Gastroesophageal sphincter (tissue), 4 donors: ENCODE data around the gene PRKAG2. TPM values are rescaled to one million over a fixed set of nuclear protein-coding genes. Genes with fewer than 3 reads are reported as not detected.

Experiments used
- ATAC-seq: fragments of 150-250 bp; one replicate; pipeline ENCODE4 v1.9.1; 2016; ENCODE audit warnings: mild to moderate bottlenecking, moderate library complexity
- H3K27ac ChIP-seq, 4 donors: fragments of 200-600 bp; sonication (generic) in 3 of 4; 1 replicate in 3 of 4; 2 replicates in 1 of 4; pipeline ENCODE4 v1.5.1; 2016 to 2019
- H3K27me3 ChIP-seq: fragments of 200-600 bp; sonication (generic); one replicate; pipeline ENCODE4 v1.5.1; 2019
- H3K36me3 ChIP-seq, 2 donors: fragments of 200-600 bp; sonication (generic); one replicate each; pipeline ENCODE4 v1.5.1; 2019; ENCODE audit warnings: control low read depth in 1 of 2
- H3K4me1 ChIP-seq, 3 donors: fragments of 200-600 bp; sonication (generic); 1 replicate in 2 of 3; 2 replicates in 1 of 3; pipeline ENCODE4 v1.5.1; 2016 to 2019; ENCODE audit warnings: control low read depth in 2 of 3
- H3K4me3 ChIP-seq, 2 donors: fragments of 200-600 bp; sonication (generic); one replicate each; pipeline ENCODE4 v1.5.1; 2019; ENCODE audit warnings: mild to moderate bottlenecking in 1 of 2, moderate library complexity in 1 of 2
- H3K9me3 ChIP-seq, 3 donors: fragments of 200-600 bp; sonication (generic); one replicate each; pipeline ENCODE4 v1.5.1; 2017 to 2019; ENCODE audit warnings: control low read depth in 2 of 3
- EP300 ChIP-seq: sonication (generic); formaldehyde crosslinking; IDR thresholded peaks from one replicate; pipeline ENCODE4 v1.6.1; 2017; ENCODE audit warnings: antibody characterized with exemption, mild to moderate bottlenecking
- POLR2A ChIP-seq, 2 donors: fragments of 450-650 bp; IDR thresholded peaks; one replicate each; pipeline ENCODE4 v1.6.1; 2017; ENCODE audit warnings: antibody characterized with exemption in 2 of 2, mild to moderate bottlenecking in 2 of 2, moderate library complexity in 1 of 2
- POLR2AphosphoS5 ChIP-seq: sonication (generic); formaldehyde crosslinking; IDR thresholded peaks from one replicate; pipeline ENCODE4 v1.6.1; 2017; ENCODE audit warnings: antibody characterized with exemption
- WGBS, 2 donors: methylation state at CpG; one replicate each; pipeline ENCODE4 v1.1.5; 2018; ENCODE audit warnings: low coverage in 1 of 2; 5-methylcytosine and 5-hydroxymethylcytosine counted together
- total RNA-seq, 4 donors: library from RNA; depleted of rRNA; stranded (reverse); fragments of >200 nt; gene quantifications; one replicate each; pipeline ENCODE4 v1.1.0, GENCODE V29; 2016
- TF ChIP-seq, protein P1 (sequence below), 4 experiments: fragments of 200-600 bp in 2 of 4; fragments of 450-650 bp in 2 of 4; sonication (generic) in 1 of 4; IDR thresholded peaks; one replicate each; pipeline ENCODE4 v1.5.1; 2017 to 2019; ENCODE audit warnings: antibody characterized with exemption in 4 of 4, mild to moderate bottlenecking in 2 of 4, moderate library complexity in 2 of 4

PRKAG2 gene
- total RNA-seq, 4 donors from 2014 or later: 48.9 to 89.0 (median 75.7) TPM

GRCh38 chr7:151871189-151871735 is 5.7 kb downstream of the PRKAG2 start:
- H3K27ac ChIP-seq: no peak overlapping the region
- no peak for TF ChIP-seq POLR2AphosphoS5
- no peak for TF ChIP-seq POLR2A (IDR thresholded peaks at IDR 0.05)
- TF ChIP-seq EP300: no peak
- TF ChIP-seq, protein P1, sequence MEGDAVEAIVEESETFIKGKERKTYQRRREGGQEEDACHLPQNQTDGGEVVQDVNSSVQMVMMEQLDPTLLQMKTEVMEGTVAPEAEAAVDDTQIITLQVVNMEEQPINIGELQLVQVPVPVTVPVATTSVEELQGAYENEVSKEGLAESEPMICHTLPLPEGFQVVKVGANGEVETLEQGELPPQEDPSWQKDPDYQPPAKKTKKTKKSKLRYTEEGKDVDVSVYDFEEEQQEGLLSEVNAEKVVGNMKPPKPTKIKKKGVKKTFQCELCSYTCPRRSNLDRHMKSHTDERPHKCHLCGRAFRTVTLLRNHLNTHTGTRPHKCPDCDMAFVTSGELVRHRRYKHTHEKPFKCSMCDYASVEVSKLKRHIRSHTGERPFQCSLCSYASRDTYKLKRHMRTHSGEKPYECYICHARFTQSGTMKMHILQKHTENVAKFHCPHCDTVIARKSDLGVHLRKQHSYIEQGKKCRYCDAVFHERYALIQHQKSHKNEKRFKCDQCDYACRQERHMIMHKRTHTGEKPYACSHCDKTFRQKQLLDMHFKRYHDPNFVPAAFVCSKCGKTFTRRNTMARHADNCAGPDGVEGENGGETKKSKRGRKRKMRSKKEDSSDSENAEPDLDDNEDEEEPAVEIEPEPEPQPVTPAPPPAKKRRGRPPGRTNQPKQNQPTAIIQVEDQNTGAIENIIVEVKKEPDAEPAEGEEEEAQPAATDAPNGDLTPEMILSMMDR (IDR thresholded peaks at IDR 0.05): no peak

DNA sequence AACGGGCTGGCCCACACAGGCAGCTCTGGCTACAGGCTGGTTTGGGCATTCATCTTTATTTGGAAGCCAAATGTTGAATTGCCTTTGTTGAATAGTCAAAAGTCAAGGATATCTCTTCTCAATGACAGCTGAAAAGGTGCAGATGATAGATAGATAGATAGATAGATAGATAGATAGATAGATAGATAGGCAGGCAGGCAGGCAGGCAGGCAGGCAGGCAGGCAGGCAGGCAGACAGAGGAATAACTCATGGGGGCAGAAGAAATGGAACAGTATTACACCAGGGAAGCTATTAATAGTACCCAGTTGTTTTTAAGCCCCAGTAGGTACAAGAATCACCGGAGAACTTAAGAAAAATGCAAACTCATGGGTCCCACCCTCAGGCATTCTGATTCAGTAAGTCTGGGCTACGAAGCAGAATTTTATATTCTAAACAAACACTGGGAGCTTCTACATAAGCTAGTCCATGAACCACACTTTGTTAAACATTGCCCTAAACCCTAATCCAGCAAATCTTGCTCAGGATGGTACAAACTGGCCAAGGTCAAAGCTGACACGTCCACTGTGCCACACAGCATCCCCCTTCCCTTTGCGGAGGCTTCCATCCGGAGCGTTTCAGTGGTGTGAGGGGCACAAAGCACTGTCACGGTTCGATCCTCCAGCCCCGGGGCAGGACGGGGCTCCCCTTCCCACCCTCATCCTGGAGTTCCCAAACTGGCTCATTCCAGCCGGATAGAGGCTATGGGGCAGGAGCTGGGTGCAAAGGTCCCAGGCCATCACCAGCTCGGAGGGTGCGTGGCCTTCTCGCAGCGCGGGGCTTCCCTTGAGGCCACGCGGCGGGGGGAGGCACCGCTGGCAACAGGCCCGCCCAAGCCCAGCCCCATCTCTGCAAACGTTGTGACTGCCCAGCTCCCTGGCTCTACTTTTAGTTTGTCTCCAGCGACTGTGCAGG is 6.7 kb downstream of the PRKAG2 start:
- 79 to 91% methylated on average over 3 to 9 of the region's 24 CpGs for WGBS, 2 donors
- TF ChIP-seq EP300: no peak
- TF ChIP-seq POLR2AphosphoS5: no peak
- TF ChIP-seq, protein P1 (IDR thresholded peaks at IDR 0.05): no peak
- TF ChIP-seq POLR2A (IDR thresholded peaks at IDR 0.05): no peak
- Histone ChIP-seq H3K36me3 (no peaks in the 10 kb centered on the region), H3K27me3 (no peaks in the 10 kb centered on the region), H3K4me3 (no peak overlapping the region), H3K27ac (peak overlapping the region in 3 of 4 donors; percentile 8 to 71 (median 69)), H3K9me3 (no peaks in the 10 kb centered on the region), H3K4me1 (peaks cover 0 to 46% (median 9%) of the 10 kb centered on the region in 3 donors)
- no peak for ATAC-seq

More at GRCh38 chr7:151871189-151871735, 5.7 kb downstream of the PRKAG2 start:
- WGBS, 2 donors: 93 to 100% methylated on average over 3 to 9 of the region's 13 CpGs
- H3K4me3 ChIP-seq: no peak overlapping the region
- no peaks in the 10 kb centered on the region for H3K27me3 ChIP-seq
- H3K4me1 ChIP-seq: peaks cover 0 to 51% (median 9%) of the 10 kb centered on the region in 3 donors
- ATAC-seq: no peak
- no peaks in the 10 kb centered on the region for H3K9me3 ChIP-seq
- no peaks in the 10 kb centered on the region for H3K36me3 ChIP-seq

GRCh38 chr7:151869455-151869854 is 7.5 kb downstream of the PRKAG2 start:
- no peak for TF ChIP-seq POLR2A (IDR thresholded peaks at IDR 0.05)
- TF ChIP-seq EP300: no peak
- TF ChIP-seq, protein P1 (IDR thresholded peaks at IDR 0.05): no peak
- Histone ChIP-seq H3K36me3 (no peaks in the 10 kb centered on the region), H3K9me3 (no peaks in the 10 kb centered on the region), H3K27me3 (no peaks in the 10 kb centered on the region), H3K4me1 (peaks cover 0 to 38% (median 9%) of the 10 kb centered on the region in 3 donors), H3K27ac (peak overlapping the region in 3 of 4 donors; percentile 8 to 71 (median 69)), H3K4me3 (no peak overlapping the region)
- no peak for ATAC-seq
- 73% methylated on average over 2 of the region's 13 CpGs; no CpG with 5 or more reads in 1 of the 2 donors for WGBS, 2 donors

DNA sequence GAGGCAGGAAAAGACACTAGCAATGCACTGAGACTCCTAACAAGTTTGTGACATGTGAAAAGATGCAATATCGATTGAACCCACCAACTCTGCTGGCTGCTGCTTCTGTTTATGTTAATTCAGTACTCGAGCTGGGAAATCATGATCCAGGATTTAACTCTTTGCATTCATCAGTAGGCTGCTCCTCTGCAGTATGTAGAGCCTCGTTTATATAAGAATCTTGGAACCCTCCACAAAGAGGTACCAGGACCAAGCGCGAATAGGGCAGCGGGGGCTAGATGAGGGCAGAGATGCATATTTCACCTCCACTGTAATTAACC is 7.8 kb downstream of the PRKAG2 start:
- Histone ChIP-seq H3K4me3 (no peak overlapping the region), H3K4me1 (peaks cover 0 to 37% (median 9%) of the 10 kb centered on the region in 3 donors), H3K36me3 (no peaks in the 10 kb centered on the region), H3K27ac (peak overlapping the region in 3 of 4 donors; percentile 69 to 71 (median 69)), H3K9me3 (no peaks in the 10 kb centered on the region), H3K27me3 (no peaks in the 10 kb centered on the region)
- WGBS, 2 donors: 44 to 47% methylated on average over 5 to 6 of the region's 6 CpGs
- no peak for TF ChIP-seq POLR2A (IDR thresholded peaks at IDR 0.05)
- TF ChIP-seq, protein P1 (IDR thresholded peaks at IDR 0.05): no peak
- ATAC-seq: no peak
